Stimulated activated CD4-positive, alpha-beta T cell treated with anti-CD3 and anti-CD28 coated beads, Interleukin-12 subunit alpha, Interleukin-12 subunit beta, amount 100 ng/mL, for 24 hours (primary cell): ENCODE results near the gene PODN.

Experiments used
- DNase-seq, 2 experiments: peaks; one replicate each; pipeline ENCODE4 v3.0.0-alpha.2; 2020; ENCODE audit warnings: low read depth in 2 of 2

Gene PODN

GRCh38 chr1:53061859-53062707 lies at the start of gene PODN:
TSS of gene PODN (plus strand) at chr1:53062213. CDS start at chr1:53069856, 7,643 bp downstream.
- no peak for DNase-seq

GRCh38 chr1:53014791-53015507 lies 47.1 kb upstream of the PODN start:
- peak; percentile 50 to 65 for DNase-seq

GRCh38 chr1:53015508-53015860 lies 46.5 kb upstream of the PODN start:
- DNase-seq = no peak

- DNase-seq = no peak
These were observed 45.3 kb upstream of the PODN start for GRCh38 chr1:53016705-53017104.

GRCh38 chr1:53020588-53020987 lies 41.4 kb upstream of the PODN start:
- no peak for DNase-seq

- no peak for DNase-seq
These were observed 39.8 kb upstream of the PODN start for GRCh38 chr1:53022179-53022578.

- DNase-seq = no peak
These were observed 38.5 kb upstream of the PODN start for GRCh38 chr1:53023546-53023945.

- no peak for DNase-seq
These were observed 37.9 kb upstream of the PODN start for GRCh38 chr1:53024117-53024516.

GRCh38 chr1:53025034-53025768 lies 36.8 kb upstream of the PODN start:
- DNase-seq = no peak

- no peak for DNase-seq
These were observed 36.3 kb upstream of the PODN start for GRCh38 chr1:53025769-53026112.

GRCh38 chr1:53026254-53026653 lies 35.8 kb upstream of the PODN start:
- DNase-seq = no peak

GRCh38 chr1:53031732-53032131 lies 30.3 kb upstream of the PODN start:
- DNase-seq = no peak

GRCh38 chr1:53037159-53037558 lies 24.9 kb upstream of the PODN start:
- no peak for DNase-seq

- DNase-seq = no peak
These were observed 23.4 kb upstream of the PODN start for GRCh38 chr1:53038566-53038965.

GRCh38 chr1:53043271-53043670 lies 18.7 kb upstream of the PODN start:
- DNase-seq = no peak

GRCh38 chr1:53044926-53045325 lies 17.1 kb upstream of the PODN start:
- DNase-seq = no peak

- DNase-seq = no peak
These were observed 15.1 kb upstream of the PODN start for GRCh38 chr1:53046930-53047329.

- no peak for DNase-seq
These were observed 14.0 kb upstream of the PODN start for GRCh38 chr1:53047737-53048736.

GRCh38 chr1:53048960-53049573 lies 12.9 kb upstream of the PODN start:
- no peak for DNase-seq

- DNase-seq = no peak
These were observed 12.4 kb upstream of the PODN start for GRCh38 chr1:53049574-53049967.

- DNase-seq = no peak
These were observed 11.7 kb upstream of the PODN start for GRCh38 chr1:53050310-53050709.
